Gastrocnemius medialis (tissue), 4 donors: ENCODE results near the gene RPL13.

Source experiments
- CTCF ChIP-seq, 5 experiments: fragments of 450-650 bp in 3 of 5; fragments of 200-600 bp in 2 of 5; sonication (generic) in 2 of 5; IDR thresholded peaks in 4 of 5; conservative IDR thresholded peaks in 1 of 5; 1 replicate in 4 of 5; 2 replicates in 1 of 5; pipeline ENCODE4 v1.5.1; 2016 to 2019; ENCODE audit warnings: antibody characterized with exemption in 5 of 5, mild to moderate bottlenecking in 3 of 5, moderate library complexity in 3 of 5
- POLR2A ChIP-seq, 2 donors: fragments of 450-650 bp; IDR thresholded peaks; one replicate each; pipeline ENCODE4 v1.6.1; 2017; ENCODE audit warnings: antibody characterized with exemption in 2 of 2, mild to moderate bottlenecking in 2 of 2, moderate library complexity in 2 of 2

- TF ChIP-seq CTCF (IDR thresholded peaks at IDR 0.05 in 4 of 5, conservative IDR thresholded peaks at IDR 0.05 in 1 of 5): no peak
- TF ChIP-seq POLR2A (IDR thresholded peaks at IDR 0.05): no peak
These were observed 7.6 kb upstream of the RPL13 start for GRCh38 chr16:89552913-89553312.
